Natural killer cell treated with Interleukin-12 subunit alpha and Interleukin-12 subunit beta and Interleukin-15 and Interleukin-18, amount 100 ng/mL, for 72 hours (primary cell): ENCODE data around the gene SDHAF1. TPM values are rescaled to one million over a fixed set of nuclear protein-coding genes. Genes with fewer than 3 reads are reported as not detected.

Experiments used
- ATAC-seq, 2 donors: fragments of 150-1000 bp; cut with Tn5 transposase in 1 of 2; sonication (Bioruptor Pico), chemical (Tn5 transposase) in 1 of 2; 2 replicates each; pipeline ENCODE4 v1.10.0; 2021
- DNase-seq: peaks from one replicate; pipeline ENCODE4 v3.0.0; 2022; ENCODE audit warnings: low spot score
- H3K27ac Mint-ChIP-seq, 2 donors: 1 replicate in 1 of 2; 2 replicates in 1 of 2; pipeline ENCODE4 v1.8.0; 2022; ENCODE audit warnings: mixed read lengths in 2 of 2, mild to moderate bottlenecking in 1 of 2, moderate library complexity in 1 of 2
- H3K27me3 Mint-ChIP-seq, 2 donors: 1 replicate in 1 of 2; 2 replicates in 1 of 2; pipeline ENCODE4 v1.8.0; 2022; ENCODE audit warnings: mixed read lengths in 2 of 2
- H3K36me3 Mint-ChIP-seq: one replicate; pipeline ENCODE4 v1.8.0; 2022; ENCODE audit warnings: mixed read lengths
- H3K4me1 Mint-ChIP-seq, 2 donors: 1 replicate in 1 of 2; 2 replicates in 1 of 2; pipeline ENCODE4 v1.8.0; 2022; ENCODE audit warnings: low read depth in 2 of 2, mixed read lengths in 2 of 2, mild to moderate bottlenecking in 1 of 2
- H3K4me3 Mint-ChIP-seq: one replicate; pipeline ENCODE4 v1.8.0; 2022; ENCODE audit warnings: mixed read lengths
- H3K9me3 Mint-ChIP-seq: 2 replicates; pipeline ENCODE4 v1.8.0; 2022; ENCODE audit warnings: mixed read lengths
- total RNA-seq, 2 donors: library from RNA; stranded (reverse); gene quantifications; one replicate each; pipeline ENCODE4 v1.2.3, GENCODE V29; 2022

The SDHAF1 gene
- total RNA-seq, 2 donors from 2014 or later = 17.6 to 21.4 TPM

DNA sequence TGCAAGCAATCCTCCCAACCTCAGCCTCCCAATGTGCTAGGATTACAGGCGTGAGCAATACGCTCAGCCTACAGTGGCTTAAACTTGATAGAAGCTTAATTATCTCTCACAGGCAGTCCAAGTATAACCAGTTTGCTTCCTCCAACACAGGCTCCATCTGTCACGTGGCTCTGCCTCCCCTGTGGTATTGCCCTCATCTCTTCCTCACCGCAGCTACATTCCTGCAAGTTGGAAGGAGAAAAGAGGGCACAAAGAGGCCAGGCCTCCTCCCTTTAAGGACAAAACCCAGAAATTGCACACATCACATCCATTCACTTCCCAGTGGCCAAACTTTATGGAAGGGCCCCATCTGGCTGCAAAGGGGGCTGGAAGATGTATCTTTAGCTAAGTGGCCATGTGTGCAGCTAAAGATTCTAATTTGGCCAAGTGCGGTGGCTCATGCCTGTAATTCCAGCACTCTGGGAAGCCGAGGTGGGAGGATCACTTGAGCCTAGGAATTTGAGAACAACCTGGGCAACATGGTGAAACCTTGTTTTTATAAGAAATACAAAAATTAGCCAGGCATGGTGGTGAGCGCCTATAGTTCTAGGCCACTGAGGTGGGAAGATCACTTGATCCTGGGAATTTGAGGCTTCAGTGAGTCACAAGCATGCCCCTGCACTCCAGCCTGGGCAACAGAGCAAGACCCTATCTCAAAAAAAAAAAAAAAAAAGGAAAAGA is 3.1 kb upstream of the SDHAF1 start:
- Mint-ChIP-seq H3K4me3 (no peak overlapping the region), H3K9me3 (no peaks in the 10 kb centered on the region), H3K27ac (no peak overlapping the region), H3K4me1 (peaks cover 17 to 23% of the 10 kb centered on the region in 2 donors), H3K36me3 (no peaks in the 10 kb centered on the region), H3K27me3 (peaks cover under 1 to 6% of the 10 kb centered on the region in 2 donors)
- DNase-seq (no peak), ATAC-seq (no peak)

DNA sequence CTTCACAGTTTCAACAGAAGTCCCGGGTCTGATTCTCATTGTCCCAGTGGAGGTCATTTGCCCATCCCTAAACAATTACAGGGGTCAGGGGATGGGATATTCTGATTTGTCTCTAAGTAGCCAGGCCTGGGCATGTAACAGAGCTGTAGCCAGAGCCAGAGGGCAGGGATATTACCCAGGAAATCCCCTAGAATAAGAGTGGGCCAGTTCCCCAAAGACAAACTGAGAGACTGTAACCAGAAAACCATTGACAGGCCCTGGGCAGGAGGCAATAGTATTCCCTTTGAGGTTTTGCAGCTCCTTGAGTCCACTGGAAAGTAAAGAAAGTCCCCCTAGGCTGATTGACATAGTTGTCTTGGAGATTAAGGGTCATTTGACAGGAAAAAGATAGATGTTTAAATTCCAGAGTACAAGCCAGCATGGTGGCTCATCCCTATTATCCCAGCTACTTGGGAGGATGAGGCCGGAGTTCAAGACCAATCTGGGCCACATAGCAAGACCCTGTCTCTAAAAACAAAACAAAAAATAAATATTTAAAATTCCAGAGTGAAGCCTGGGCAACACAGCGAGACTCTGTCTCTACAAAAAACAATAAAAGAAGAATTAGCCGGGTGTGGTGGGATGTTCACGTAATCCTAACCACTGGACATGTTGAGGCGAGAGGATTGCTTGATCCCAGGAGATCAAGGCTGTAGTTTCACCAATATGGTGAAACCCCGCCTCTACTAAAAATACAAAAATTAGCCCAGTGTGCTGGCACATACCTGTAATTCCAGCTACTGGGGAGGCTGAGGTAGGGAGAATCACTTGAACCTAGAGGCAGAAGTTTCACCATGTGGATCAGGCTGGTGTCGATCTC is 1.9 kb upstream of the SDHAF1 start:
- Mint-ChIP-seq H3K36me3 (no peaks in the 10 kb centered on the region), H3K27me3 (peaks cover 0 to 5% of the 10 kb centered on the region in 2 donors), H3K9me3 (no peaks in the 10 kb centered on the region), H3K27ac (no peak overlapping the region), H3K4me3 (no peak overlapping the region), H3K4me1 (peaks cover 17 to 28% of the 10 kb centered on the region in 2 donors)
- no peak for DNase-seq
- ATAC-seq = no peak

- ATAC-seq (no peak), DNase-seq (no peak)
- H3K9me3 Mint-ChIP-seq = no peaks in the 10 kb centered on the region
- peak overlapping the region in 1 of 2 donors; percentile 93 for H3K27ac Mint-ChIP-seq
- peaks cover 0 to 3% of the 10 kb centered on the region in 2 donors for H3K27me3 Mint-ChIP-seq
- no peaks in the 10 kb centered on the region for H3K36me3 Mint-ChIP-seq
- peak overlapping the region; percentile 96 for H3K4me3 Mint-ChIP-seq
- peaks cover 17 to 28% of the 10 kb centered on the region in 2 donors for H3K4me1 Mint-ChIP-seq
Observed at GRCh38 chr19:35993923-35994598, 927 bp upstream of the SDHAF1 start.

DNA sequence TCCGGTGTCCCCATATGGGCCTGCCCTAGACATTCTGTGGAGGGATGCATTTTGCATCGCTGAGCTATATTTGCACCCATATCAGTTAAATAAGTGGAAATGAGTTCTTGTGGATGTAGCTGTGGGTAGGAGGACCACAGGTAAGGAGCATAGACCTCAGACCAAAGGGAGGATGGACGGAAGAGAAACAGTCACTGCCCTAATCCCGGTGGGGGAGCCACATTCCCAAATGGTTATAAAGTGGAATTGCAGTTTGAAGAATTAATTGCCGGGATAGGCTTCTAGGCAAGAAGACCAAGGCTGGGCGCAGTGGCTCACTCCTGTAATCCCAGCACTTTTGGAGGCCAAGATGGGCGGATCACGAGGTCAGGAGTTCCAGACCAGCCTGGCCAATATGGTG is 1.8 kb downstream of the SDHAF1 start:
- Mint-ChIP-seq H3K9me3 (no peaks in the 10 kb centered on the region), H3K36me3 (no peaks in the 10 kb centered on the region), H3K27ac (peak overlapping the region in 1 of 2 donors; percentile 79), H3K27me3 (no peaks in the 10 kb centered on the region), H3K4me1 (peaks cover 26 to 35% of the 10 kb centered on the region in 2 donors), H3K4me3 (peak overlapping the region; percentile 87)
- ATAC-seq (no peak), DNase-seq (no peak)

GRCh38 chr19:36001605-36002004 is 6.6 kb downstream of the SDHAF1 start:
- no peak for ATAC-seq
- Mint-ChIP-seq H3K27ac (no peak overlapping the region), H3K9me3 (no peaks in the 10 kb centered on the region), H3K36me3 (no peaks in the 10 kb centered on the region), H3K27me3 (no peaks in the 10 kb centered on the region), H3K4me3 (no peak overlapping the region), H3K4me1 (peaks cover 12 to 25% of the 10 kb centered on the region in 2 donors)
- DNase-seq = no peak

DNA sequence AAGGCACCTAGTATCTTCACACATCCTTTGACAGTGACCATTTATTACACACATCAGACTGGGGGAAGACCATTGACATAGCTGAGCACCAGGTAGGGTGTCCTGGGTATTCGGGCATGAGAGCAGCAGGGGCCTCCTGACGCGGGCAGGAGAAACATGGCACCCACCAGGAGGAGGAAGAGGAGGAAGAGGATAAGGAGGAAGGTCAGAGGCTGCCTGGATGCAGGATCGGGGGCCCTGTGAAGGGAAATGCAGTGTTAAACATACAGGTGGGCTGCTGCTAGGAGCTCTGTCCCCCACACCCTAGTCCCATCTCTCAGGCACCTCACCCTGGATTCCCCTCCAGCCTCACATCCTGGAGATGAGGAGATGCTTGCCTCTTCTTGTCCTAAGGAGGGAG is 8.3 kb downstream of the SDHAF1 start:
- Mint-ChIP-seq H3K27ac (no peak overlapping the region), H3K36me3 (no peaks in the 10 kb centered on the region), H3K9me3 (no peaks in the 10 kb centered on the region), H3K4me1 (peaks cover 9 to 17% of the 10 kb centered on the region in 2 donors), H3K4me3 (no peak overlapping the region), H3K27me3 (no peaks in the 10 kb centered on the region)
- DNase-seq (no peak), ATAC-seq (no peak)

DNA sequence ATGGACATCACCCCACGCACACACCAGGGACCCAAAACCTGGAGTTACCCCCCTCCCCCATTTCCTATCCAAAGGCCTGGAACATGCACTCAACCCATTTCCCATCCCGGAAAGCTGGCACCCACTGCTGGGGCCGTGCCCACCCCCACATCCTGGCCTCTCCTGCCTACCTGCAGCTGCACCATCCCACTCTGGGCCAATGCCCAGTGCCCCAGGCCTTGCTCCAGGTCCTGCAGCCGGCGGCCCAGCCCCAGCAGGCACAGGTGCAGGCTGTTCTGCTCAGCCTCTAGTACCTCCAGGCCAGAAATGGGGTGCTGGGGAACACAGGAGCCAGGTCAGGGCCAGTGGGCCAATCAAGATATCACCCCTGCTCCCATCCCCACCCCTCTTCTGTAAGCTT is 12.0 kb downstream of the SDHAF1 start:
- DNase-seq = no peak
- peaks cover 9 to 24% of the 10 kb centered on the region in 2 donors for H3K4me1 Mint-ChIP-seq
- H3K9me3 Mint-ChIP-seq = no peaks in the 10 kb centered on the region
- no peak overlapping the region for H3K27ac Mint-ChIP-seq
- H3K36me3 Mint-ChIP-seq = no peaks in the 10 kb centered on the region
- no peaks in the 10 kb centered on the region for H3K27me3 Mint-ChIP-seq
- H3K4me3 Mint-ChIP-seq = no peak overlapping the region
- ATAC-seq = no peak

DNA sequence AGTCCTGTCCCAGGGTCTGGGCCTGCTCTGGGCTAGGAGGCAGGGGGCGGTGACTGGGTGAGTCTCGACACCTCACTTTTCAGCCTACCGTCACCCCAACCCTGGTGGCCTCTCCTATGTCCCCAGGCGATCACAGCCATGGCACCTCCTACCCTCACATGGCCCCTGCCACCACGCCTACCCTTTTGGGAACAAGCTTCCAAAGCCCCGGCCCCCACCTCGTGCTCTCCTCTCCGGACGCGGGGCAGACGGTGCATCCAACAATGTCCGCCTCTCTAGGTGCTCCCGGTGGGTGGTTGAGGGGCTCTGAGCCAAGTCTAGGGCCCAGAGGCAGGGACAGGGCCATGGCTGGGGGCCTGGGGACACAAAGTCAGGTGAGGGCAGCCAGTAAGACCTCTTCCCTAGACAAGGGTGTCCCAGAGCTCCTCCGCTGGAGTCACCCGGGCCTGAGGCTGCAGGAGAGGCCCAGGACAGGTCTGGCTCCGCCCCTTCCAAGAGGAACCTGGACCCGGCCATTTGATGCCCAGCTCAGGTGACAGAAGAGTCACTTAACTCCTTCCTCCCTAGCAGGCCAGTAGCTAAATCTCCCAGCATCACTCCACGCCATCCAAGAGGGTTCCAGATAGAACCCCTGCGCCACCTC is 13.5 kb downstream of the SDHAF1 start, which contains the start of gene SYNE4:
SYNE4 (minus strand) TSS at position 478 of the 643 bp plus-strand sequence; CDS start at position 346, 132 bp downstream.
- Mint-ChIP-seq H3K27ac (peak within 1 kb of the TSS in 1 of 2 donors; percentile 58), H3K9me3 (no peaks in the 10 kb centered on the region), H3K36me3 (no peaks in the 10 kb centered on the region)

DNA sequence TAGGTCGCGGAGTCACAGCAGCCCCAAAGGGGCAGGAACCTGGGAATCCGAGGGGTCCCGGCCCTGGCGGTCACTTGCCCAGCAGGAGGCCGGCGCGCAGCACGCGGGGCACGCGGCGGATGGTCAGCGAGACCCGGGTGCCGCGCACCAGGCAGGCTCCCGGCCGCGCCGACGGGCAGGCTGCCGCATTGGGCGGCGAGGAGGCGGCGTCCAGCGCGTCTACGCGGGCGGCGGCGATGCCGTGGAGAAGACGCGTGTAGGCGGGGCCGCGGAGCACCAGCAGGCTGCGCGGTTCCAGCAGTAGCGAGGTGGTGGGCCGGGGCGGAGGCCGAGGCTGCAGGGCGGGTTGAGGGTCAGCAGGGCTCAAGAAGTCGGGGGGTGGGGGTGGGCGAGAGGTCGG is 14.2 kb downstream of the SDHAF1 start:
- no peaks in the 10 kb centered on the region for H3K36me3 Mint-ChIP-seq
- peak overlapping the region in 1 of 2 donors; percentile 58 for H3K27ac Mint-ChIP-seq
- peak overlapping the region; percentile 61 for H3K4me3 Mint-ChIP-seq

More for the DNA sequence above, 13.5 kb downstream of the SDHAF1 start, which contains the start of gene SYNE4:
- no peaks in the 10 kb centered on the region for H3K27me3 Mint-ChIP-seq
- peak within 1 kb of the TSS; percentile 61 for H3K4me3 Mint-ChIP-seq
- no peak for DNase-seq
- peaks cover 19 to 28% of the 10 kb centered on the region in 2 donors for H3K4me1 Mint-ChIP-seq
- ATAC-seq = no peak

DNA sequence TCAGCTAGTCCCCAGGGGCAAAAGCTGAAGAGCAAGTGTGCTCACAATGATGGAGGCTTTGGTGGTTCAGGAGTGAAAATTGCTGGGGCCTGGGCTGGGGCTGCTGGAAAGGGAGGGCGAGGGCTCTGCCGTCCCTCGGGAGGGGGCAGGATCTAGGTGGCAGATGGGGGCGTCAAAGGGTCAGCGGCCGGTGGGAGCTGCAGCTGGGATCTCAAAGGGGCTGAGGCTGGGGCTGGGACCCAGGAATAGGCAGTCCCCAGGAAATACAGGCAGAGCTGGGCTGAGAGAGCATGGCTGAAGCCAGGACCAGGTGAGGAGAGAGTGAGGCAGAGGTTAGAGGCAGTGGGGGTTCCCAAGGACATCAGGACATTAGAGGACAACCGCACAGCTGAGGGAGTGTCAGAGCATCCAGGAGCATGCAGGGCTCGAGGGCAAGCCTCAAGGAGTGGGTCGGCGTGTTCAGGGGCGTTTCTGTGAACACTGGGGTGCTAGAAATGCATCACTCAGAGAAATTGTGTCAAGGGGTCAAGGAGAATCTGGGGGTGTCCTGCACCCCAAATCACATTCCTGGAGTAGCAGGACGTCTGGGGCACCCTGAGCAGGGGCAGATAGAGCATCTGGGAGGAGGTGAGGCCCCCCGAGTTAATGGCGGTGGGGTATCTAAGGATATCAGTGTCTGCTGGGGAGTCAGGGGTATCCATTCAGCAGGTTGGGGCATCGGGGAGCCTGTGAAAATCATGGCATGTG is 14.8 kb downstream of the SDHAF1 start:
- DNase-seq (no peak), ATAC-seq (no peak)
- H3K36me3 Mint-ChIP-seq = no peaks in the 10 kb centered on the region
- H3K27me3 Mint-ChIP-seq = no peaks in the 10 kb centered on the region
- peak overlapping the region; percentile 61 for H3K4me3 Mint-ChIP-seq
- no peak overlapping the region for H3K27ac Mint-ChIP-seq
- H3K9me3 Mint-ChIP-seq = no peaks in the 10 kb centered on the region
- peaks cover 32 to 36% of the 10 kb centered on the region in 2 donors for H3K4me1 Mint-ChIP-seq

More for the DNA sequence above, 14.2 kb downstream of the SDHAF1 start:
- Mint-ChIP-seq H3K27me3 (no peaks in the 10 kb centered on the region), H3K4me1 (peaks cover 26 to 35% of the 10 kb centered on the region in 2 donors), H3K9me3 (no peaks in the 10 kb centered on the region)
- DNase-seq (peak; percentile 65), ATAC-seq (peak; percentile 16 to 43)

DNA sequence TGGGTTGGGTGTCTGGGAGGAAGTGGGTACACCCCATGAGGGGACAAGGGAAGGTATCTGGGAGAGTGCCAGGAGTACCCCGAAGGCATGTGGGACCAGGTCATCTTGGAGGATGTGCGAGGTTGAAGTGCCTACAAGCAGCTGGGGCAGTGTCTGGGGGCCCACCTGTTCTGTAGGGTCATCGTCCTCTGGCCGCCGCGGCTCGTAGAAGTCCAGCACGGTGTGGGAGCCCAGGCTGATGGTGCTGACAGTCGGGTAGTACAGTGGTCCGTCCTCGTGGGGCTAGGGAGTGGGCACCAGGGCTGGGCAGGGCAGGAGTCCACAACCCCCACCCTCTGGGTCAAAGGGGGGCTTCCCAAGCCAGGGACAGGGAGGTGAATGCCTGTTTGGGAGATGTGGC is 15.4 kb downstream of the SDHAF1 start:
- Mint-ChIP-seq H3K4me3 (no peak overlapping the region), H3K27me3 (no peaks in the 10 kb centered on the region), H3K36me3 (no peaks in the 10 kb centered on the region), H3K27ac (no peak overlapping the region), H3K9me3 (no peaks in the 10 kb centered on the region), H3K4me1 (peaks cover 38 to 39% of the 10 kb centered on the region in 2 donors)
- no peak for DNase-seq
- no peak for ATAC-seq

GRCh38 chr19:36013280-36014011 is 18.5 kb downstream of the SDHAF1 start:
- DNase-seq (no peak), ATAC-seq (no peak)
- Mint-ChIP-seq H3K27me3 (no peaks in the 10 kb centered on the region), H3K4me3 (peak overlapping the region; percentile 100), H3K36me3 (no peaks in the 10 kb centered on the region), H3K9me3 (no peaks in the 10 kb centered on the region), H3K4me1 (peaks cover 45 to 48% of the 10 kb centered on the region in 2 donors), H3K27ac (peak overlapping the region; percentile 93 to 96)
